Globus pallidus (tissue), 1 donor: Measurements from ENCODE around the gene SHLD1.

Experiments
- DNase-seq: peaks from one replicate; pipeline ENCODE4 v3.0.0-alpha.2; 2015; ENCODE audit warnings: low spot score

Gene SHLD1

DNA sequence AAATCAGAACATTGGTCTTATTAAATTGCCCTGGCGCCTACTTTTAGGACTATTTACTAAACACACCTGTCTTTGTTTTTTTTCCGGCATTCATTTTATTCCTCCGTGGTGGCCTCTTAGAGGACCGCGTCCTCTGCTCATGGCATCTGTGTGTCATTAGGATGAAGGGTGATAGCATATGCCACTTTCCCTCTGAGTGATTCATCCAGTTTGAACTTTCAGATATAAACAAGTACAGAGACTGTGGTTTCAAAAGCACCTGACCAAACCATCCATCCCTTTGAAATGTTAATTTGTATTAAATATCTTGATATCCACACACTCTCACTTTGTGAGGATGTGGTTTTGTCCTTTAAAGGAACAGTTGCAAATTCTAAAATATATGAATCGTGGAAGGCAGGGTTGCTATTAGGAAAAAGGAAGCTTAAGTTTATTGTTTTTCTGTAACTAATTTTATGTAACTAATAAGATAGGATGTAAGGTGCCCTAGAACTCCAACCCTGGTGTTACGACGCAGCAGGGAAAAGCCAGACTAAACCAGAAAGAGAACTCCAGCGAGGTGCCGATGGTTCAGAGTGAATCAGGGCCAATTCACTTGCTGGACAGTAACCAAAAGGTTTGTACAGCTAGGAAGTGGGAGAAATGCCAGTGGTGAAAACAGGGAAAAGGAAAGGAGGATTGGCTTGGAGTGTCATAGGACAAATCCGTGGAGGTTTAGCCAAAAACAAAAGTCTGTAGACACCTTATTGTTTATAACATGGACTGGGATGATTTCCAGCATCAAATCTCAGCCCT is 98.7 kb downstream of the SHLD1 start:
- no peak for DNase-seq

DNA sequence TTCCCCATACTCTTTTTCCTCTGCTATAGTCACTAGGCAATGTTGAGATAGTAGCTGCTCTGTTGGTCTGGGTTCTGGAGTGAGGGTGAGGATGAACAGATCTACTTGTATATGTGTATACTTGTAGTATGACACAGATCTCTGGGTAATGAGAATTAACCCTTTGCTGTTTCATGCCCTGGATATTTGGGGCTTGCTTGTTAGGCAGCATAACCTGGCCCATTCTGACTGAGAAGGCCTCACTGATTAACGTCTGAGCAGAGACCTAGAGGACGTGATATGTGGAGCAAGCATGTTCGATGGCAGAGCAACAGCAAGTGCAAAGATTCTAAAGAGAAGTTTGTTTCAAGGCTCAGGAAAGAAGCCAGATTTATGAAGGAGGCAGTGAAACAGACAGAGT is 105.7 kb downstream of the SHLD1 start:
- no peak for DNase-seq

DNA sequence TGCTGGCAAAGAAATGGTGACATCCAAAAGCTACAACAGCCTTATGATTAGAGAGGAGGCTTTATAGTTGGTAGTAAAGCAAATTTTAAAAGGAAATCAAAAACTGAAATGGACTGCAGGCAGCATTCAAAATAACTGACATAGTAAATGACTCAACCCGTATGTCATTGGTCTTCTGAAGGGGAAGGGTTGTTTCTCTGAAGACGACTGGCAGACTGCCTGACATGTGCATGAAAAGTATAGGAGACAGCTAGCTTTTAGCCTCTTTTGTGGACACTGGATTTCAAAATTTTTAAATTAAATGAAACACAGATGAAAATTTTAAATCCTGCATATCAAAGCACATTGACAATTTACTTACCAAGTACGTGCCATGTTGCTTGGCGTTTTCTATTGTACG is 109.4 kb downstream of the SHLD1 start:
- no peak for DNase-seq

DNA sequence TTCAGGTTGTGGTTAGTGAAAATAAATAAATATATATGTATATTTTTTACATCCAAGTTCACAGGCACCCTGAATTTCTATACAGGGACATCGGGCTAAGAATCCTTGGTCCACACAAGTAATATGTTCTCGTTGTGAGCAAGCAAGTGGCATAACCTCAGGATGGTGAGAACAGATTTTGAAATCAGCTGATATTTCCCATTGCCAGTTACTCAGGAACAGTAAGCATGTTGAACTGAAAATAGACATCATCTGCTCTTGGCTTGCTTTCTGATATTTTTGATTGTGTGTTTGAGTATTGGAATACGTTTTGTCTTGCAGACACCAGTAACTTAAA is 112.5 kb downstream of the SHLD1 start:
- DNase-seq = no peak

DNA sequence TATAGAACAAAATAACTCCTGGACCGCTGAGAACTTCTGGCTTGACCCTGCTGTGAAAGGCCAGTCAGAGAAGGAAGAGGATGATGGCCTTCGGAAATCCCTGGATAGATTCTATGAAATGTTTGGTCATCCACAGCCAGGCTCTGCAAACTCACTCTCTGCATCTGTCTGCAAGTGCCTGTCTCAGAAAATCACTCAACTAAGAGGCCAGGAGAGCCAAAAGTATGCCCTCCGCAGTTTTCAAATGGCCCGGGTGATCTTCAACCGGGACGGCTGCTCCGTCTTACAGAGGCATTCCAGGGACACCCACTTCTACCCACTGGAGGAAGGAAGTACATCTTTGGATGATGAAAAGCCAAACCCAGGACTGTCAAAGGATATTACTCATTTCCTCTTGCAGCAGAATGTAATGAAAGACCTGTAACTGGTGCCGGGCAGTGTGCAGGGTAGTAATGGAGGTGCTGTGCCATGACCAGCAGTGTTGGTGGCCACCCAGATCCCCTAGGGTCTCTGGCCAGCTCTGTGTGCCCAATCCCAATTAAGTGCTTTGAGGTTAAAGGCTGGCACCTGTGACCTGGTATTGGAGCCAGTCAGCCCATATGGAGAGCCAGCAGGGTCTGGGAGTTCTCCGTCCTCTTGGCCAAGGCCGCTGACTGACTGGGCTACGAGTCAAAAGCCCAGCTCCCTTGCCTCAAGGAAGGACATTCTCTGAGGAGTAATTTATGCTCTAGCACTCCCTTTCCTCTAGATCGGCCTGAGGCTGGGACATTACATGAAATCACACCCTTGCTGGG is 113.0 kb downstream of the SHLD1 start:
- DNase-seq = peak; percentile 9

GRCh38 chr20:5864428-5864827 is 114.2 kb downstream of the SHLD1 start:
- no peak for DNase-seq

GRCh38 chr20:5864873-5865587 is 114.8 kb downstream of the SHLD1 start:
- DNase-seq = no peak

- DNase-seq = no peak
Measured at GRCh38 chr20:5865604-5866003, 115.4 kb downstream of the SHLD1 start.

DNA sequence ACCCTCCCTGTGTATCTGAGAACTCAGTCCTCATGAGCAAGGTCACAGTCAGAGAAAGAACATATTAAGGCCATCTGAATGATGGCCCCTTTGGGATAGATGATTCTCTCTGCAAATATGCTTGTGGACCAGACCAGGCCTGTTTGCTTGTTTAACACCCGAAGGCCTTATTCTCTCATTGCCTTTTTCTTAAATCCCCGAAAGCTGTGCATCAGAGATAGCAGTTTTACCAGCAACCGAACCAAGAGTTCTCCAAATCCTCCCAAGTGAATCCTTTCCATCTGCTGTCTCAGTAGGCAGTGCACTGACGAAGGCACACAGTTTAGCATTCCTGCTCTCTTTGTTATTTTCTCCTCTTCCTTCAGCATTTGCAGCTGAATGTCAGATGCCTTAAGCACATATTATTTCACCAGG is 120.4 kb downstream of the SHLD1 start:
- no peak for DNase-seq

DNA sequence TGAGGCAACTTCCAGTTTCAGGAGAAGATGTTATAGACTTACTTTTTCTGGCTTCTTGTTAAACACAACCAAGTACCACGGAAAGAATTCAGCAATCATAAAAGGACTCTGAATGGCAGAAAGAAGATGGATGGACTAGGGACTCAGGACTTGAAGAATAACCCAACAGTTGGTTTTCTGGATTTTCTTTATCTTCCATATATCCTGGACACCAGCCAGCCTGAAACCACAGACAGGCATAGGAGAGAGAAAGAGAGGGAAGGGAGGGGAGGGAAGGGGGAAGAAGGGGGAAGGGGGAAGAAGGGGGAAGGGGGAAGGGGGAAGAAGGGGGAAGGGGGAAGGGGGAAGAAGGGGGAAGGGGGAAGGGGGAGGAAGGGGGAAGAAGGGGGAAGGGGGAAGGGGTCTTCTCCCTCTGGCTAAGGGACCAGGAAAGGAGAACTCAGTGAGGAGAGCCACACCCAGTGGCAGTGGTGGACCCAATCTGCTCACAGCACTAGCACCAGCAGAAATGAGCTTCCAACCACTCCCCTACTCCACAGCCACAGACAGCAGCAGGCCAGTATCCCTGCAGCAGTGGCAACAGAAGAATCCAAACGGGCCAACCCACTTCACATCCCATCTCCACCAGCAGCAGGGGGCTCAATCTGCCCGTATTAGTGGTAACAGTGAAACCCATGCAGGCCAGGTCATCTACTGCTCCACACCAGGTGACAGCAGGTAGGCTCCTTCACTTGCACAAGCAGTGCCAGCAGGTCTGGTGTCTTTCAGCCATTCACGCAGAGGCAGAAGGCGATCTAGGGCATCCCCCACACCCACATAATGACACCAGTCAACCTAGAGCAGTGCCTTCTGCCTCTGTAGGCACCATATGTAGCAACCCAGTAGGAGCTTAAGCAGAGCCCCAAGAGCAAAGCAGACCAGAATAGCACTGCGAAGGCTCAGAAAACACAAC is 121.5 kb downstream of the SHLD1 start:
- no peak for DNase-seq

GRCh38 chr20:5877128-5877527 is 126.9 kb downstream of the SHLD1 start:
- DNase-seq = no peak

GRCh38 chr20:5880326-5880725 is 130.1 kb downstream of the SHLD1 start:
- DNase-seq = no peak

- DNase-seq = no peak
Measured at GRCh38 chr20:5881703-5882102, 131.5 kb downstream of the SHLD1 start.

DNA sequence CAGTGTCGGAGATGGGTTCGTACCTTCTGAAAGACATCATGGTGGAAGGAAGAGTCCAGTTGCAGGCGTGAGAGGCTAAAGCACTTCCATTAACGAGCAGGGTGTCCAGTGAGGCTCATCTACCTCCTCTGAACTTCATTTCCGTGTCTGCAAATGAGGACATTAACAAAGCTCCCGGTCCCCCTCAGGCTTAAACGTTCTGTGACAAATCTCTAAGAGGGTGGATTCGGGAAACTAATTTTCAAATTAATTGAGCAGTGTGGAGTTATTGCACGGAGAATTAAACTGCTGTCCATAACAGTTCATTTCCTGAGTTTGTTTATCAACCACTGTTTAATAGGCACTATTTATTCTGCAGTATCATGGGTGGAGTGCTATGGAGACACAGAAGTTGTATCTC is 132.0 kb downstream of the SHLD1 start:
- DNase-seq = no peak

GRCh38 chr20:5884465-5885335 is 134.5 kb downstream of the SHLD1 start:
- no peak for DNase-seq

GRCh38 chr20:5885866-5886265 is 135.7 kb downstream of the SHLD1 start:
- DNase-seq = no peak

DNA sequence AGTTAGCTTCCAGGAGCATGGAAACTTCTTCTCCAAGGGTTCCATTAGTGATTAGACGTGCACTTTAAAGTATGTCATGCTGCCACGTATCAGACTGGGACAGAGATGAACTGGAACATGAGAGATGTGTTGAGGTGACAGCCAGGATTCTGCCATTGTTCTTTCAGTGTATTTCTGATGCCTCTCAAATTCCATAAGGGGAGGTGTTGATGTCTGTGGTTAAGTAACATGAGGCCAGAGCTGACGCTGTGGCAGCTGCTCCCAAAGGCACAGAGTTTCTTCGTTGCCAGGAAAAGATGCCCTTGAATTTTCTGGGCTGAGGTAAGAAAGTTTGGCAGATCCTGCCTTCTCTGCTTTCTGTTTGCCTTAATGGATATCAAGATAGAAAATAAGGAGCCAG is 136.6 kb downstream of the SHLD1 start:
- DNase-seq = no peak

DNA sequence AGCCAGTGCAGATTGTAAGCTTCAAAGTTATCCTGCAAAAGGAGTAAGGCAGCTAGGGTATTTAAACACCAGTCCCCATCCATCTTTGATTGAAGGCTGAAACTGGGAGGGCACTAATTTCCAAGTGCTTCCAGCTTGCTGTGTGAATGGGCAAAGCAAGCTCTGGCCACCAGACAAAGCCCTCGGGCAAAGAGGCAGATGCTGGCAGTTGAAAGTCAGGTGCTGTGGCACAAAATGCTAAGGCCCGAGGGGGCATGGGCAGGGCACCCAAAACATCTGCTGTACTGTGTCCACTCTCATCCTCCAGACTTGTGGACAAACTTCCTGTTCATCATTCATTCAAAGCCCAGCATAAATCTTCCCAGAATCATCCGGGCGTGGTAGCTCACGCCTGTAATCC is 137.2 kb downstream of the SHLD1 start:
- DNase-seq = no peak

DNA sequence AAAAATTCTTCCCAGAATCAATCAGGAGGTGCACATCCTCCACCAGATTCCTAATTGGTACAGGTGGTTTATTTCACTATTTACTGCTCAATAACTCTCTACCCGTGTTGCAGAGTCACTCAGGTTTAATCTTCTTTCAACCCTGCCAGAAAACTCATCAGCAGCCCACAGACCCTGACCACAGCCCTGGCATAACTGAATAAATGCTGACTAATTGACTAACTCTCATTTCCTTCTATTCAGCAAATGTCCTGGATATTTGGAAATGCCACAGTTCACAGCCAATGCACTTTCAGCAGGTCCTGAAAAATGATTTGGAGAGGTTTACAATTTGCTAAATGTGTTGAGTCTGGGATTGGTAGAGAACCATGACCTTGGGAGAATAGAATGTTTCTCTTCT is 137.8 kb downstream of the SHLD1 start:
- DNase-seq = no peak

GRCh38 chr20:5890773-5891441 is 140.7 kb downstream of the SHLD1 start:
- no peak for DNase-seq
